LNCAP (cell line): ENCODE data around the gene UPP2.

Source experiments
- CTCF ChIP-seq: fragments of 450-650 bp; IDR thresholded peaks from 2 replicates; pipeline ENCODE4 v1.5.1; 2017; ENCODE audit warnings: mild to moderate bottlenecking

Gene UPP2

DNA sequence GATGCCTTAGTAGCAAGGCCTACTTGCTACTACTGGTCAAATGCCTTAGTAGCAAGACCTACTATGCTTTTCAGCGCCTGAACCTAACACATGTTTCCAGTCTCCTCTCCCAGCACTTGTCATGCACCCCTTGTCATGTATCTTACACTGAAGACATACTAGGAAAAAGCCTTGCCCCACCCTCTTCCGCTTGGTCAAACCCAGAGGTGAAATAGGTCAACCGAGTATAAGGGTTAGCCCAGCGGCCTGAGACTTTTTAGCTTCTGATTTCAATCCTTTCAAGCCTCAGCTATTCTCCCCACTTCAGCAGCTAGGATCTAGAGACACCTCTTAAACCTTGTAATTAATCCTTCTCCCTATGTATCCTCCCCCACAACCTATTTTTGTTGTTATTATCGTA, 73.3 kb downstream of the UPP2 start:
- TF ChIP-seq CTCF: no peak

GRCh38 chr2:158178646-158179045, 77.0 kb downstream of the UPP2 start:
- TF ChIP-seq CTCF: no peak

- TF ChIP-seq CTCF: peak; percentile 47
These were observed 78.0 kb downstream of the UPP2 start for GRCh38 chr2:158179660-158180059.

GRCh38 chr2:158181171-158181570, 79.5 kb downstream of the UPP2 start:
- TF ChIP-seq CTCF: no peak

DNA sequence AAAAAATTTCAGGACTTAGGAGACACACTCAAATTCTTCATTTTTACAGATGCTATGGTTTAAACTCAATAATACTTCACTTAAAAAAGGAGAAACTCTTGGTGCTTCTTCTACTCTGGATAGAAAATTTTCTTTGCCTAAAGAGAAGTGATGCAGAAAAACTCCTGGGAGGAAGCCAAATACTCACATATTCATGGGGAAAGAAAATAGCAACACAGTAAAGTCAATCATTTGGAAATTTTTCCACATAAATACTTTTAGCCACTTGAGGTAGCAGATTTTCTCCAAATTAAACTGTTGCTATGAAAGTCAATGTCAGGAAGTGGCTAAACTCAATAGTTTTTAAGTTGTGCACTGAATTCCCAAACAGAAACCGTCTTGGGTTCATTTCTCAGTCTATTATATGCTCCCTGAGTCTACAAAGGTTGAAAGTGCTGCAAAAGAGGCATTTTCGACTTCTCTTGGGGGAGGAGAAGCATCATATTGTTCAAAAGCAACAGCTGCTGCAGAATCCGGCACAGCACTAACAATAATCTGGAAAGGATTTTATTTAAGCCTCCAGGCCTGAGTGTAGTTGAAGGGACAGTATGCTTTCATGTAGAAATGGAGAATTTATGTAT, 81.1 kb downstream of the UPP2 start:
- no peak for TF ChIP-seq CTCF

GRCh38 chr2:158184001-158184400, 82.3 kb downstream of the UPP2 start:
- TF ChIP-seq CTCF: no peak

- TF ChIP-seq CTCF: no peak
These were observed 83.1 kb downstream of the UPP2 start for GRCh38 chr2:158184556-158185343.
